K562 (cell line): ENCODE results near the gene HAND2.

Source experiments
- EGR1 ChIP-seq: fragments of 450-650 bp; conservative IDR thresholded peaks from 2 replicates; pipeline ENCODE4 v1.6.1; 2017; ENCODE audit warnings: mild to moderate bottlenecking
- GTF2F1 ChIP-seq: IDR thresholded peaks from 2 replicates; pipeline ENCODE4 v1.6.1; 2011; ENCODE audit warnings: low read depth, low read length, improper control_type of control experiment
- KAT7 ChIP-seq: sonication (generic); formaldehyde crosslinking; IDR thresholded peaks from 2 replicates; pipeline ENCODE4 v1.8.0; 2022; ENCODE audit warnings: missing genetic modification reagents, mild to moderate bottlenecking, borderline replicate concordance
- MYBL2 ChIP-seq, 2 experiments: fragments of 450-650 bp in 1 of 2; sonication (generic) in 1 of 2; formaldehyde crosslinking in 1 of 2; IDR thresholded peaks; 2 replicates each; pipeline versions ENCODE4 v1.6.1 to v1.8.1; 2017 to 2022; ENCODE audit warnings: borderline replicate concordance in 1 of 2, inconsistent platforms in 1 of 2, low read depth in 1 of 2, mild to moderate bottlenecking in 1 of 2, missing genetic modification reagents in 1 of 2, moderate library complexity in 1 of 2
- NCOR1 ChIP-seq: fragments of 450-650 bp; IDR thresholded peaks from 2 replicates; pipeline ENCODE4 v1.6.1; 2016; ENCODE audit warnings: mild to moderate bottlenecking, moderate library complexity
- POLR2AphosphoS5 ChIP-seq: IDR thresholded peaks from 2 replicates; pipeline ENCODE4 v1.6.1; 2011; ENCODE audit warnings: mild to moderate bottlenecking, low read depth, low read length, moderate library complexity; ENCODE audit not compliant: control insufficient read depth, insufficient read depth
- POU5F1 ChIP-seq: fragments of 150-350 bp; IDR thresholded peaks from 2 replicates; pipeline ENCODE4 v1.6.1; 2014; ENCODE audit warnings: borderline replicate concordance, low read length, low read depth, mild to moderate bottlenecking; ENCODE audit not compliant: partially characterized antibody
- SIRT6 ChIP-seq: IDR thresholded peaks from one replicate; pipeline ENCODE4 v1.6.1; 2012; ENCODE audit warnings: low read depth, mild to moderate bottlenecking, control low read depth, inconsistent platforms, low read length, moderate library complexity
- SMARCA4 ChIP-seq: fragments of 450-650 bp; IDR thresholded peaks from 2 replicates; pipeline ENCODE4 v1.6.1; 2016
- SMARCE1 ChIP-seq: fragments of 450-650 bp; IDR thresholded peaks from 2 replicates; pipeline ENCODE4 v1.7.1; 2016; ENCODE audit warnings: mild to moderate bottlenecking
- U2AF2 ChIP-seq: fragments of 200-400 bp; formaldehyde crosslinking; optimal IDR thresholded peaks from 2 replicates; pipeline ENCODE3; 2017; ENCODE audit warnings: low read depth, mild to moderate bottlenecking, low read length
- TF ChIP-seq, protein P1 (sequence below): sonication (generic); formaldehyde crosslinking; IDR thresholded peaks from 2 replicates; pipeline ENCODE4 v1.8.0; 2023; ENCODE audit warnings: mild to moderate bottlenecking, missing genetic modification reagents
- TF ChIP-seq, protein P2 (sequence below), 3 experiments: IDR thresholded peaks in 2 of 3; conservative IDR thresholded peaks in 1 of 3; 2 replicates each; pipeline ENCODE4 v1.5.1; 2011 to 2012; ENCODE audit warnings: low read length in 3 of 3, mild to moderate bottlenecking in 3 of 3, control low read depth in 2 of 3, improper control_type of control experiment in 1 of 3, inconsistent platforms in 1 of 3, low read depth in 1 of 3, mixed read lengths in 1 of 3, moderate library complexity in 1 of 3; ENCODE audit not compliant: insufficient read depth in 2 of 3

DNA sequence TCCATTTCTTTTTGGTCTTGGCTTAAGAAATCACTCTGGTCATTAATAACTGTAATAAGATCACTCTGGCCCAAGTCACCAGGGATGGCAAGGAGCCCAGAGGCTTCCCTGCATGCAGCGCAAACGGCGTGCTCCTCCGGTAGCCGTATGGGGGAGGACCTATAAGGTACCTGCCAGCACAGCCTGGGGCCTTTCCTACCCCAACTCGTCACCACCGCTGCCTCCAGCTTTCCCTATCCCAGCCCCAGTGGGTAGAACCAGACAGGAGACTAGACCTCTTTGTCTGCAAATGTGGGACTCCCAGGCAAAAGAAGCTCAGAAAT is 25.9 kb downstream of the HAND2 start:
- TF ChIP-seq KAT7 (no peak), SMARCA4 (no peak), POU5F1 (no peak), MYBL2 (IDR thresholded peaks at IDR 0.05; ENCODE audit: low read depth) (no peak), MYBL2 (CRISPR knock-in tag; IDR thresholded peaks at IDR 0.05; ENCODE audit: borderline replicate concordance) (no peak), SMARCE1 (no peak), EGR1 (no peak), GTF2F1 (no peak), POLR2AphosphoS5 (no peak), U2AF2 (no peak), NCOR1 (no peak), SIRT6 (no peak)
- TF ChIP-seq, protein P1, sequence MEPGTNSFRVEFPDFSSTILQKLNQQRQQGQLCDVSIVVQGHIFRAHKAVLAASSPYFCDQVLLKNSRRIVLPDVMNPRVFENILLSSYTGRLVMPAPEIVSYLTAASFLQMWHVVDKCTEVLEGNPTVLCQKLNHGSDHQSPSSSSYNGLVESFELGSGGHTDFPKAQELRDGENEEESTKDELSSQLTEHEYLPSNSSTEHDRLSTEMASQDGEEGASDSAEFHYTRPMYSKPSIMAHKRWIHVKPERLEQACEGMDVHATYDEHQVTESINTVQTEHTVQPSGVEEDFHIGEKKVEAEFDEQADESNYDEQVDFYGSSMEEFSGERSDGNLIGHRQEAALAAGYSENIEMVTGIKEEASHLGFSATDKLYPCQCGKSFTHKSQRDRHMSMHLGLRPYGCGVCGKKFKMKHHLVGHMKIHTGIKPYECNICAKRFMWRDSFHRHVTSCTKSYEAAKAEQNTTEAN (CRISPR knock-in tag), result no peak
- TF ChIP-seq, protein P2, sequence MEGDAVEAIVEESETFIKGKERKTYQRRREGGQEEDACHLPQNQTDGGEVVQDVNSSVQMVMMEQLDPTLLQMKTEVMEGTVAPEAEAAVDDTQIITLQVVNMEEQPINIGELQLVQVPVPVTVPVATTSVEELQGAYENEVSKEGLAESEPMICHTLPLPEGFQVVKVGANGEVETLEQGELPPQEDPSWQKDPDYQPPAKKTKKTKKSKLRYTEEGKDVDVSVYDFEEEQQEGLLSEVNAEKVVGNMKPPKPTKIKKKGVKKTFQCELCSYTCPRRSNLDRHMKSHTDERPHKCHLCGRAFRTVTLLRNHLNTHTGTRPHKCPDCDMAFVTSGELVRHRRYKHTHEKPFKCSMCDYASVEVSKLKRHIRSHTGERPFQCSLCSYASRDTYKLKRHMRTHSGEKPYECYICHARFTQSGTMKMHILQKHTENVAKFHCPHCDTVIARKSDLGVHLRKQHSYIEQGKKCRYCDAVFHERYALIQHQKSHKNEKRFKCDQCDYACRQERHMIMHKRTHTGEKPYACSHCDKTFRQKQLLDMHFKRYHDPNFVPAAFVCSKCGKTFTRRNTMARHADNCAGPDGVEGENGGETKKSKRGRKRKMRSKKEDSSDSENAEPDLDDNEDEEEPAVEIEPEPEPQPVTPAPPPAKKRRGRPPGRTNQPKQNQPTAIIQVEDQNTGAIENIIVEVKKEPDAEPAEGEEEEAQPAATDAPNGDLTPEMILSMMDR (IDR thresholded peaks at IDR 0.05 in 2 of 3, conservative IDR thresholded peaks at IDR 0.05 in 1 of 3; ENCODE audit: insufficient read depth in 2 of 3, low read depth in 1 of 3, low read length in 3 of 3), result no peak
